A549 (cell line): ENCODE measurements around the gene HAUS5. TPM values are rescaled to one million over a fixed set of nuclear protein-coding genes. Genes with fewer than 3 reads are reported as not detected.
A peak's percentile ranks its signal among the peaks of the same experiment; 100 is the strongest.

Source experiments
- ATAC-seq, 2 experiments: fragments of 200-7000 bp in 1 of 2; fragments of >200 bp in 1 of 2; cut with Nextera tagmentation in 1 of 2; cut with Tn5 transposase in 1 of 2; 3 replicates each; pipeline versions ENCODE4 v1.8.0 to v1.9.1; 2018 to 2020; ENCODE audit warnings: mild to moderate bottlenecking in 1 of 2, moderate library complexity in 1 of 2
- CTCF ChIA-PET: fragments of 300-600 bp; sonication (Branson Sonifier 250); formaldehyde crosslinking; extraction: SDS; loops from one replicate; lab custom pipeline; 2021; ENCODE audit warnings: antibody characterized with exemption, inconsistent platforms; lab: Yijun Ruan, JAX
- POLR2A ChIA-PET: fragments of 350-600 bp; formaldehyde crosslinking; extraction: SDS; loops from one replicate; lab custom pipeline; 2021; ENCODE audit warnings: antibody characterized with exemption, inconsistent platforms; lab: Yijun Ruan, JAX
- DNase-seq, 2 experiments: peaks; one replicate each; pipeline versions ENCODE4 v3.0.0 to v3.0.0-alpha.2; 2011 to 2016; ENCODE audit warnings: low read depth in 1 of 2, low spot score in 1 of 2
- FAIRE-seq: peaks from 2 replicates; lab custom pipeline; 2011; peaks lifted over from hg19 to GRCh38; lab: Jason Lieb, UNC
- H3K27ac ChIP-seq, 2 experiments: fragments of >200 bp; sonication (Bioruptor Twin); formaldehyde crosslinking; 3 replicates each; pipeline ENCODE4 v1.5.1; 2016 to 2017
- H3K4me1 ChIP-seq: fragments of >200 bp; sonication (Bioruptor Twin); formaldehyde crosslinking; 3 replicates; pipeline ENCODE4 v1.6.1; 2016
- H3K4me2 ChIP-seq: fragments of >200 bp; sonication (Bioruptor Twin); formaldehyde crosslinking; 3 replicates; pipeline ENCODE4 v1.6.1; 2016
- H3K4me3 ChIP-seq: fragments of >200 bp; sonication (Bioruptor Twin); formaldehyde crosslinking; 3 replicates; pipeline ENCODE4 v1.5.1; 2016
- H3K9me3 ChIP-seq: fragments of >200 bp; sonication (Bioruptor Twin); formaldehyde crosslinking; 3 replicates; pipeline ENCODE4 v1.6.1; 2016
- ATOH8 ChIP-seq: fragments of 250-450 bp; sonication (Bioruptor Pico); IDR thresholded peaks from 2 replicates; pipeline ENCODE4 v1.5.0; 2020; ENCODE audit warnings: low read depth, mild to moderate bottlenecking, moderate library complexity
- CBX2 ChIP-seq: fragments of 200-600 bp; sonication (generic); IDR thresholded peaks from 2 replicates; pipeline ENCODE4 v1.6.1; 2016; ENCODE audit warnings: low read depth, mild to moderate bottlenecking, borderline replicate concordance
- CBX8 ChIP-seq: fragments of 200-600 bp; sonication (generic); IDR thresholded peaks from 2 replicates; pipeline ENCODE4 v1.6.1; 2016
- CEBPB ChIP-seq, 2 experiments: fragments of >200 bp in 1 of 2; sonication (Bioruptor Twin) in 1 of 2; formaldehyde crosslinking in 1 of 2; IDR thresholded peaks; 2 replicates each; pipeline ENCODE4 v1.6.1; 2012 to 2016
- EHF ChIP-seq: fragments of 250-450 bp; sonication (Bioruptor Pico); IDR thresholded peaks from 2 replicates; pipeline ENCODE4 v1.5.0; 2020; ENCODE audit warnings: mild to moderate bottlenecking
- FOSB ChIP-seq: fragments of 250-450 bp; sonication (Bioruptor Pico); IDR thresholded peaks from 2 replicates; pipeline ENCODE4 v1.5.0; 2020; ENCODE audit warnings: mild to moderate bottlenecking, moderate library complexity
- HEYL ChIP-seq: fragments of 250-450 bp; sonication (Bioruptor Pico); IDR thresholded peaks from 2 replicates; pipeline ENCODE4 v1.8.0; 2021; ENCODE audit warnings: mild to moderate bottlenecking, moderate library complexity
- HMGXB4 ChIP-seq: fragments of 250-450 bp; sonication (Bioruptor Pico); IDR thresholded peaks from 2 replicates; pipeline ENCODE4 v1.5.0; 2021; ENCODE audit warnings: mild to moderate bottlenecking, moderate library complexity, borderline replicate concordance
- HOXB13 ChIP-seq: fragments of 250-450 bp; sonication (Bioruptor Pico); IDR thresholded peaks from 2 replicates; pipeline ENCODE4 v1.5.0; 2020; ENCODE audit warnings: low read depth, mild to moderate bottlenecking, moderate library complexity
- HOXB5 ChIP-seq: fragments of 250-450 bp; sonication (Bioruptor Pico); IDR thresholded peaks from 2 replicates; pipeline ENCODE4 v1.5.0; 2020; ENCODE audit warnings: mild to moderate bottlenecking, moderate library complexity
- JUN ChIP-seq, 2 experiments: fragments of >200 bp; sonication (Bioruptor Twin); formaldehyde crosslinking; IDR thresholded peaks; 2 replicates in 1 of 2; 3 replicates in 1 of 2; pipeline ENCODE4 v1.6.1; 2016 to 2017
- KDM5A ChIP-seq: fragments of 200-600 bp; sonication (generic); IDR thresholded peaks from 2 replicates; pipeline ENCODE4 v1.6.1; 2016; ENCODE audit warnings: antibody characterized with exemption, mild to moderate bottlenecking
- MAX ChIP-seq: IDR thresholded peaks from 2 replicates; pipeline ENCODE4 v1.6.1; 2012
- MAZ ChIP-seq: fragments of 150-350 bp; IDR thresholded peaks from 2 replicates; pipeline ENCODE4 v1.6.1; 2014; ENCODE audit warnings: antibody characterized with exemption, low read depth, low read length, borderline replicate concordance
- NR3C1 ChIP-seq: fragments of >200 bp; sonication (Bioruptor Twin); formaldehyde crosslinking; IDR thresholded peaks from 3 replicates; pipeline ENCODE4 v1.6.1; 2017
- POLR2A ChIP-seq: IDR thresholded peaks from 2 replicates; pipeline ENCODE4 v1.6.1; 2012; ENCODE audit warnings: mild to moderate bottlenecking, low read length
- RAD21 ChIP-seq, 2 experiments: fragments of >200 bp in 1 of 2; sonication (Bioruptor Twin) in 1 of 2; formaldehyde crosslinking in 1 of 2; IDR thresholded peaks in 1 of 2; conservative IDR thresholded peaks in 1 of 2; 2 replicates in 1 of 2; 3 replicates in 1 of 2; pipeline ENCODE4 v1.6.1; 2012 to 2018; ENCODE audit warnings: inconsistent platforms in 1 of 2
- RARB ChIP-seq: fragments of 250-450 bp; sonication (Bioruptor Pico); IDR thresholded peaks from 2 replicates; pipeline ENCODE4 v1.8.0; 2021; ENCODE audit warnings: mild to moderate bottlenecking, moderate library complexity
- REST ChIP-seq: fragments of 200-600 bp; sonication (generic); IDR thresholded peaks from 2 replicates; pipeline ENCODE4 v1.6.1; 2016; ENCODE audit warnings: antibody characterized with exemption, mild to moderate bottlenecking, moderate library complexity
- RFX5 ChIP-seq: fragments of 450-650 bp; IDR thresholded peaks from 2 replicates; pipeline ENCODE4 v1.7.1; 2014; ENCODE audit warnings: antibody characterized with exemption, mild to moderate bottlenecking, moderate library complexity
- SMC3 ChIP-seq: fragments of >200 bp; sonication (Bioruptor Twin); formaldehyde crosslinking; IDR thresholded peaks from 3 replicates; pipeline ENCODE4 v1.6.1; 2018; ENCODE audit warnings: inconsistent platforms
- SREBF2 ChIP-seq: fragments of 450-650 bp; IDR thresholded peaks from 2 replicates; pipeline ENCODE4 v1.6.1; 2014; ENCODE audit warnings: mild to moderate bottlenecking, moderate library complexity
- ZSCAN20 ChIP-seq: fragments of 250-450 bp; sonication (Bioruptor Pico); IDR thresholded peaks from 2 replicates; pipeline ENCODE4 v1.8.0; 2022; ENCODE audit warnings: mild to moderate bottlenecking, moderate library complexity
- WGBS: methylation state at CpG from one replicate; pipeline ENCODE4 v1.1.6; 2017; ENCODE audit errors: missing lambda C conversion rate; 5-methylcytosine and 5-hydroxymethylcytosine counted together
- polyA plus RNA-seq, 4 experiments: library from polyadenylated mRNA; depleted of rRNA in 3 of 4; stranded (reverse); fragments of >200 nt; fragmentation: RNase III in 1 of 4; extraction: RNeasy Plus Mini Kit Qiagen cat#74134 plus additional on column Dnase treatment in 1 of 4; gene quantifications; 2 replicates in 3 of 4; 3 replicates in 1 of 4; pipeline ENCODE4 v1.2.3, GENCODE V29; 2011 to 2017

HAUS5 gene
- polyA plus RNA-seq, 2 of the 4 experiments (the other 2 are of a cell fraction) = 7.3 to 16.1 TPM

GRCh38 chr19:35665604-35666003 is 53.1 kb downstream of the HAUS5 start:
- TF ChIP-seq POLR2A = no peak
- TF ChIP-seq SREBF2 = no peak
- no peak for TF ChIP-seq JUN (IDR thresholded peaks at IDR 0.05)
- no peak for TF ChIP-seq RAD21 (conservative IDR thresholded peaks at IDR 0.05 in 1 of 2, IDR thresholded peaks at IDR 0.05 in 1 of 2)
- TF ChIP-seq RFX5 = no peak
- no peak for TF ChIP-seq CEBPB (IDR thresholded peaks at IDR 0.05)
- no peak for TF ChIP-seq ATOH8
- no peak for TF ChIP-seq HOXB13 (CRISPR knock-in tag)
- no peak for TF ChIP-seq HEYL (CRISPR knock-in tag)
- TF ChIP-seq ZSCAN20 (CRISPR knock-in tag) = no peak
- no peak for TF ChIP-seq FOSB (CRISPR knock-in tag)
- FAIRE-seq (no peak), DNase-seq (no peak), ATAC-seq (no peak)
- 77% methylated on average over 7 of the region's 7 CpGs for WGBS
- Histone ChIP-seq H3K9me3 (no peaks in the 10 kb centered on the region), H3K4me3 (no peak overlapping the region), H3K4me1 (no peaks in the 10 kb centered on the region), H3K27ac (no peak overlapping the region), H3K4me2 (no peak overlapping the region)
- ChIA-PET CTCF (interaction anchor here (1.2 to 1.8 kb wide), 2 partner anchors 9 to 30 kb away, joined by 4 to 9 read pairs; no protein-coding TSS in a partner anchor), POLR2A (no interaction called here)

GRCh38 chr19:35666251-35666913 is 53.8 kb downstream of the HAUS5 start, which contains the start of gene UPK1A:
Gene UPK1A (plus strand): TSS chr19:35666517. CDS start chr19:35666813, 296 bp downstream.
- Histone ChIP-seq H3K9me3 (no peaks in the 10 kb centered on the region), H3K27ac (no peak within 1 kb of the TSS), H3K4me3 (no peak within 1 kb of the TSS), H3K4me2 (no peak within 1 kb of the TSS), H3K4me1 (no peaks in the 10 kb centered on the region)
- DNase-seq (no peak), ATAC-seq (peak; percentile 16 to 19; a peak in 3 of 6 replicates), FAIRE-seq (no peak)
- TF ChIP-seq MAZ = no peak
- no peak for TF ChIP-seq MAX
- TF ChIP-seq NR3C1 = no peak
- no peak for TF ChIP-seq EHF
- no peak for TF ChIP-seq HOXB13 (CRISPR knock-in tag)
- TF ChIP-seq KDM5A = no peak
- no peak for TF ChIP-seq CBX2
- no peak for TF ChIP-seq RARB
- no peak for TF ChIP-seq HMGXB4 (CRISPR knock-in tag)
- no peak for TF ChIP-seq SMC3
- no peak for TF ChIP-seq HOXB5 (CRISPR knock-in tag)
- no peak for TF ChIP-seq REST
- TF ChIP-seq CBX8 = no peak
- ChIA-PET CTCF (interaction anchor here (1.0 to 2.4 kb wide), 7 partner anchors 8 to 314 kb away, joined by 3 to 11 read pairs (median 5); no protein-coding TSS in a partner anchor), POLR2A (no interaction called here)
- 77% methylated on average over 16 of the region's 16 CpGs for WGBS
